Stimulated activated naive CD4-positive, alpha-beta T cell (primary cell): Measurements from ENCODE around the gene RASL11A.
"Not testable (repeated sequence)": the region's sequence is repeated elsewhere in the genome, so short reads cannot be mapped to it uniquely, and the experiment has no call there.

Source experiments
- DNase-seq, 6 experiments: peaks; one replicate each; lab custom pipeline; 2025; lab: John Stamatoyannopoulos, UW

Gene RASL11A

GRCh38 chr13:27300406-27300805, 29.8 kb downstream of the RASL11A start:
- DNase-seq = not testable (repeated sequence)

- DNase-seq = no peak
Observed at GRCh38 chr13:27300941-27301586, 30.4 kb downstream of the RASL11A start.

- DNase-seq = peak in 3 of 6 experiments; percentile 42 to 60 (median 55)
Observed at GRCh38 chr13:27302643-27303262, 32.1 kb downstream of the RASL11A start.

- DNase-seq = no peak
Observed at GRCh38 chr13:27304099-27304498, 33.5 kb downstream of the RASL11A start.

- no peak for DNase-seq
Observed at GRCh38 chr13:27304611-27305010, 34.0 kb downstream of the RASL11A start.

GRCh38 chr13:27306364-27306763, 35.7 kb downstream of the RASL11A start:
- DNase-seq = no peak

- no peak for DNase-seq
Observed at GRCh38 chr13:27308941-27309340, 38.3 kb downstream of the RASL11A start.

GRCh38 chr13:27309401-27309958, 38.9 kb downstream of the RASL11A start:
- no peak for DNase-seq

- DNase-seq = no peak
Observed at GRCh38 chr13:27309967-27310598, 39.5 kb downstream of the RASL11A start.

- no peak for DNase-seq
Observed at GRCh38 chr13:27310946-27311345, 40.3 kb downstream of the RASL11A start.

- DNase-seq = no peak
Observed at GRCh38 chr13:27311518-27312210, 41.0 kb downstream of the RASL11A start.

GRCh38 chr13:27313770-27314169, 43.1 kb downstream of the RASL11A start:
- no peak for DNase-seq

GRCh38 chr13:27319404-27319803, 48.8 kb downstream of the RASL11A start:
- DNase-seq = no peak

GRCh38 chr13:27321468-27322431, 51.1 kb downstream of the RASL11A start:
- no peak for DNase-seq

- not testable (repeated sequence) for DNase-seq
Observed at GRCh38 chr13:27322443-27322842, 51.8 kb downstream of the RASL11A start.
